ENCODE data around the gene AP1M1.

AP1M1 gene

GRCh38 chr19:16201011-16201391, 3.3 kb downstream of the AP1M1 start:
- DNase-seq (ENCODE audit: low spot score): no peak
- in situ Hi-C loops (cut with MboI; ENCODE audit: low sequenced_read_pairs, unreplicated experiment): no loop called here
- TF ChIP-seq CTCF (IDR thresholded peaks at IDR 0.05; ENCODE audit: borderline replicate concordance, control extremely low read depth, extremely low read depth, insufficient read depth, missing control alignments): no peak

GRCh38 chr19:16202320-16203255, 4.9 kb downstream of the AP1M1 start:
- in situ Hi-C loops (cut with MboI; ENCODE audit: low sequenced_read_pairs, unreplicated experiment): no loop called here
- DNase-seq (ENCODE audit: low spot score): no peak
- TF ChIP-seq CTCF (IDR thresholded peaks at IDR 0.05; ENCODE audit: borderline replicate concordance, control extremely low read depth, extremely low read depth, insufficient read depth, missing control alignments): no peak

- in situ Hi-C loops (cut with MboI; ENCODE audit: low sequenced_read_pairs, unreplicated experiment): no loop called here
- no peak for TF ChIP-seq CTCF (IDR thresholded peaks at IDR 0.05; ENCODE audit: borderline replicate concordance, control extremely low read depth, extremely low read depth, insufficient read depth, missing control alignments)
- DNase-seq (ENCODE audit: low spot score): no peak
Measured at GRCh38 chr19:16203256-16204004, 5.7 kb downstream of the AP1M1 start.

- no peak for DNase-seq (ENCODE audit: low spot score)
- TF ChIP-seq CTCF (IDR thresholded peaks at IDR 0.05; ENCODE audit: borderline replicate concordance, control extremely low read depth, extremely low read depth, insufficient read depth, missing control alignments): no peak
- in situ Hi-C loops (cut with MboI; ENCODE audit: low sequenced_read_pairs, unreplicated experiment): no loop called here
Measured at GRCh38 chr19:16204005-16204294, 6.2 kb downstream of the AP1M1 start.

- in situ Hi-C loops (cut with MboI; ENCODE audit: low sequenced_read_pairs, unreplicated experiment): no loop called here
- DNase-seq (ENCODE audit: low spot score): no peak
- TF ChIP-seq CTCF (IDR thresholded peaks at IDR 0.05; ENCODE audit: borderline replicate concordance, control extremely low read depth, extremely low read depth, insufficient read depth, missing control alignments): no peak
Measured at GRCh38 chr19:16205205-16206045, 7.7 kb downstream of the AP1M1 start.

GRCh38 chr19:16206046-16206605, 8.4 kb downstream of the AP1M1 start:
- DNase-seq (ENCODE audit: low spot score): no peak
- in situ Hi-C loops (cut with MboI; ENCODE audit: low sequenced_read_pairs, unreplicated experiment): no loop called here
- TF ChIP-seq CTCF (IDR thresholded peaks at IDR 0.05; ENCODE audit: borderline replicate concordance, control extremely low read depth, extremely low read depth, insufficient read depth, missing control alignments): no peak
